ENCODE data around the gene FOXC2.

Gene FOXC2

DNA sequence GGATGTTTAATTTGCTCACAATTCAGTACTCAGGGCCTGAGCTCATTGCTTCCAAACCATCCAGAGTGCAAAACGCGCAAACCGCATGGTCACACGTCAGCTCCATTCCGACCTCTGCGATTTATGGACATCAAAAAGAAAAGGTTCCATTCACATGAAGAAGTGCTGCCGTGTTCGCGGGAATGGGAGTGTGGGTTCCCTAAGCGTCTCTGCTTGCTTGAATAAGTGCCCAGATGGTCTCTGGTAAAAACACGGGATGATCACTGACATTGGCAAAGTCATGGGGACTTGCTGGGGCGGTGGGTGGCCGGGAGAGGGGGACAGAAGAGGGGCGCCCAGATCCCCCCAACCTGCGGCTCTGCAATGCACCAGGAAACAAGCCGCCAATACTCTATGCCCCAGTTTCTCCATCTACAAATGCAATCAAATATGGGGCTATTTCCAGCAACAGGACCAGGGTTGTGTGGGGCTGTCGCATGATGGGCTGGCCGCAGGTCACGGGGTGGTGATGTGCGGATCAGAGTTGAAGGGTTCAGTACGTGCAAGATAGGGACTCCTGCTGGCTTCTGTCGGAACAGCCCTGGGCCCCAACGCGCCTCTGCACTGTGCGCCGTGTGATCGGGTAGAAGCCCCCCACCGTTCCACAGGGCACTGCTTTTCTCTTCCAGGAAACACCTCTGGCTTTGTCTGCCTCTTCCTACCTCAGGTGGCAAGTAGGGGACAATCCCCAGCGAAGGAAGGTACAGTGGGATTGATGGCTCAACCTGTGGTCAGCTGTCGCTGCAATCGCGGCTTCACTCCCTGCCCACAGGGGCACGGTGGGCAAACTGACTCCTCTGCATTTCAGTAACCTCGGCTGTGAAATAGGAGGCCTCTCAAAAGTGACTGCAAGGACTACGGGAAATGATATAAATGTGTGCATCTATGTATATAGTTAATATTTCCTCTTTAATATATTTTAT lies 45.1 kb upstream of the FOXC2 start:
- Histone ChIP-seq H3K4me1 (ENCODE audit: low read length) (no peaks in the 10 kb centered on the region), H3K27ac (ENCODE audit: low read length) (no peak overlapping the region), H3K4me3 (ENCODE audit: low read length) (no peak overlapping the region), H3K9me3 (replicated peaks; ENCODE audit: insufficient read depth, low read length) (no peaks in the 10 kb centered on the region), H2AFZ (ENCODE audit: low read length) (no peak overlapping the region), H3K9me2 (replicated peaks; ENCODE audit: insufficient read depth, low read length) (no peaks in the 10 kb centered on the region), H3F3A (ENCODE audit: insufficient read depth, low read length) (no peaks in the 10 kb centered on the region), H3K27me3 (replicated peaks; ENCODE audit: insufficient read depth, low read length) (peaks cover 58% of the 10 kb centered on the region), H4K20me1 (ENCODE audit: insufficient read depth, low read length) (no peaks in the 10 kb centered on the region), H3K9ac (ENCODE audit: low read length) (no peak overlapping the region), H3K79me2 (ENCODE audit: low read length) (no peaks in the 10 kb centered on the region), H3K36me3 (replicated peaks; ENCODE audit: insufficient read depth, low read length) (no peaks in the 10 kb centered on the region), H3K4me2 (ENCODE audit: low read depth, low read length) (no peak overlapping the region)
- TF ChIP-seq EZH2phosphoT487 (IDR thresholded peaks at IDR 0.05; ENCODE audit: low read length): no peak
- TF ChIP-seq, protein P1, sequence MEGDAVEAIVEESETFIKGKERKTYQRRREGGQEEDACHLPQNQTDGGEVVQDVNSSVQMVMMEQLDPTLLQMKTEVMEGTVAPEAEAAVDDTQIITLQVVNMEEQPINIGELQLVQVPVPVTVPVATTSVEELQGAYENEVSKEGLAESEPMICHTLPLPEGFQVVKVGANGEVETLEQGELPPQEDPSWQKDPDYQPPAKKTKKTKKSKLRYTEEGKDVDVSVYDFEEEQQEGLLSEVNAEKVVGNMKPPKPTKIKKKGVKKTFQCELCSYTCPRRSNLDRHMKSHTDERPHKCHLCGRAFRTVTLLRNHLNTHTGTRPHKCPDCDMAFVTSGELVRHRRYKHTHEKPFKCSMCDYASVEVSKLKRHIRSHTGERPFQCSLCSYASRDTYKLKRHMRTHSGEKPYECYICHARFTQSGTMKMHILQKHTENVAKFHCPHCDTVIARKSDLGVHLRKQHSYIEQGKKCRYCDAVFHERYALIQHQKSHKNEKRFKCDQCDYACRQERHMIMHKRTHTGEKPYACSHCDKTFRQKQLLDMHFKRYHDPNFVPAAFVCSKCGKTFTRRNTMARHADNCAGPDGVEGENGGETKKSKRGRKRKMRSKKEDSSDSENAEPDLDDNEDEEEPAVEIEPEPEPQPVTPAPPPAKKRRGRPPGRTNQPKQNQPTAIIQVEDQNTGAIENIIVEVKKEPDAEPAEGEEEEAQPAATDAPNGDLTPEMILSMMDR (IDR thresholded peaks at IDR 0.05; ENCODE audit: low read length): no peak
- TF ChIP-seq EZH2 (optimal IDR thresholded peaks at IDR 0.05; ENCODE audit: low read depth, low read length): no peak
- no peak for DNase-seq

DNA sequence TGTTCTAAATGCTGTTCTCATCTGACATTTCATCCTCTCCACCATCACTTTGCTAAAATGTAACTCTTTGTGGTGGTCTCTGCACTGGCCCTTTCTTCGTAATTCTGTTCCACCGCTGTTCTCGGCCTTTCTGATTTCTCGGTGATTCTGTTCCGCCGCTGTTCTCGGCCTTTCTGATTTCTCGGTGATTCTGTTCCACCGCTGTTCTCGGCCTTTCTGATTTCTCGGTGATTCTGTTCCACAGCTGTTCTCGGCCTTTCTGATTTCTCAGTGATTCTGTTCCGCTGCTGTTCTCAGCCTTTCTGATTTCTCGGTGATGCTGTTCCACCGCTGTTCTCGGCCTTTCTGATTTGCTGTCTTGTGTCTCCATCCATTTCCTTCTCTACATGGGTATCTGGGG lies 44.0 kb upstream of the FOXC2 start:
- H3K4me2 ChIP-seq (ENCODE audit: low read depth, low read length): no peak overlapping the region
- no peaks in the 10 kb centered on the region for H3K79me2 ChIP-seq (ENCODE audit: low read length)
- H3F3A ChIP-seq (ENCODE audit: insufficient read depth, low read length): no peaks in the 10 kb centered on the region
- H3K9ac ChIP-seq (ENCODE audit: low read length): no peak overlapping the region
- DNase-seq: no peak
- no peaks in the 10 kb centered on the region for H4K20me1 ChIP-seq (ENCODE audit: insufficient read depth, low read length)
- no peaks in the 10 kb centered on the region for H3K36me3 ChIP-seq (replicated peaks; ENCODE audit: insufficient read depth, low read length)
- no peaks in the 10 kb centered on the region for H3K9me2 ChIP-seq (replicated peaks; ENCODE audit: insufficient read depth, low read length)
- no peaks in the 10 kb centered on the region for H3K4me1 ChIP-seq (ENCODE audit: low read length)
- H3K27me3 ChIP-seq (replicated peaks; ENCODE audit: insufficient read depth, low read length): peaks cover 47% of the 10 kb centered on the region
- no peak overlapping the region for H3K27ac ChIP-seq (ENCODE audit: low read length)
- no peak overlapping the region for H2AFZ ChIP-seq (ENCODE audit: low read length)
- no peak for TF ChIP-seq EZH2phosphoT487 (IDR thresholded peaks at IDR 0.05; ENCODE audit: low read length)
- TF ChIP-seq EZH2 (optimal IDR thresholded peaks at IDR 0.05; ENCODE audit: low read depth, low read length): no peak
- TF ChIP-seq, protein P1 (IDR thresholded peaks at IDR 0.05; ENCODE audit: low read length): no peak
- H3K9me3 ChIP-seq (replicated peaks; ENCODE audit: insufficient read depth, low read length): no peaks in the 10 kb centered on the region
- no peak overlapping the region for H3K4me3 ChIP-seq (ENCODE audit: low read length)

DNA sequence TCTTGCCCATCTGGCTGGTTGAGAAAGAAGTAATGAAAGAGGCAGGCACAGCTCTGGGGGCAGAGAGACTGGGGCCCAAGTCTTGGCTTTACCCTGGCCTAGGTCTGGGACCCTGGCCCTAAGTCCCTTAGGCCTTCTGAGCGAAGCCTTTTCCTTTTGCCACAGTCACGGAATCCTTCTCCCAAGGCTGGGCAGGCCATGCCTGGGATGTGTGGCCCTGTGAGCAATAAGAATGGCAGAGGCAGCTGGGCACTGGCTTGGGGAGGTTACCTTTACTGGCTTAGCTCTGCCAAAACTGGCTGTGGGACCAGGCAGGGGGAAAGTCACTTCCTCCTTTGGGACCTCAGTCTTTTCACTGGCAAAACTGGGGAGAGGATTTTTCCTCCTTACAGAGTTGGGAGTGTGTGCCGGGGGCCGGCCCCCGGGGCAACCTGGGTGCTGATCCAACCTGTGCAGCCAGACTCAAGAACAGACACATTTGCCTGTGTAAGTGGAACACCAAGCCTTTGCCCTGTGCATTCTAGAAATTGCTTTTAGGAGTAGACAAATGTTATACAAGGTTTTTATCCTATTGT lies 43.4 kb upstream of the FOXC2 start:
- H3K27ac ChIP-seq (ENCODE audit: low read length): no peak overlapping the region
- no peaks in the 10 kb centered on the region for H3F3A ChIP-seq (ENCODE audit: insufficient read depth, low read length)
- no peak overlapping the region for H2AFZ ChIP-seq (ENCODE audit: low read length)
- DNase-seq: no peak
- no peaks in the 10 kb centered on the region for H3K9me2 ChIP-seq (replicated peaks; ENCODE audit: insufficient read depth, low read length)
- H3K4me3 ChIP-seq (ENCODE audit: low read length): no peak overlapping the region
- peaks cover 42% of the 10 kb centered on the region for H3K27me3 ChIP-seq (replicated peaks; ENCODE audit: insufficient read depth, low read length)
- no peaks in the 10 kb centered on the region for H4K20me1 ChIP-seq (ENCODE audit: insufficient read depth, low read length)
- H3K79me2 ChIP-seq (ENCODE audit: low read length): no peaks in the 10 kb centered on the region
- H3K9me3 ChIP-seq (replicated peaks; ENCODE audit: insufficient read depth, low read length): no peaks in the 10 kb centered on the region
- no peak overlapping the region for H3K4me2 ChIP-seq (ENCODE audit: low read depth, low read length)
- no peak overlapping the region for H3K9ac ChIP-seq (ENCODE audit: low read length)
- H3K36me3 ChIP-seq (replicated peaks; ENCODE audit: insufficient read depth, low read length): no peaks in the 10 kb centered on the region
- H3K4me1 ChIP-seq (ENCODE audit: low read length): no peaks in the 10 kb centered on the region
- no peak for TF ChIP-seq EZH2phosphoT487 (IDR thresholded peaks at IDR 0.05; ENCODE audit: low read length)
